Measurements from ENCODE around the gene IFT81.
"Not testable (repeated sequence)": the region's sequence is repeated elsewhere in the genome, so short reads cannot be mapped to it uniquely, and the experiment has no call there.

Gene IFT81

GRCh38 chr12:110199339-110200123 lies 75.4 kb downstream of the IFT81 start:
- DNase-seq (ENCODE audit: low read depth in 3 of 3), result no peak

GRCh38 chr12:110200124-110200417 lies 75.9 kb downstream of the IFT81 start:
- DNase-seq (ENCODE audit: low read depth in 3 of 3), result no peak

- DNase-seq (ENCODE audit: low read depth in 3 of 3), result no peak
Observed at GRCh38 chr12:110201995-110202394, 77.8 kb downstream of the IFT81 start.

- no peak for DNase-seq (ENCODE audit: low read depth in 3 of 3)
Observed at GRCh38 chr12:110203546-110203945, 79.4 kb downstream of the IFT81 start.

- DNase-seq (ENCODE audit: low read depth in 3 of 3), result no peak
Observed at GRCh38 chr12:110205931-110206330, 81.8 kb downstream of the IFT81 start.

- DNase-seq (ENCODE audit: low read depth in 3 of 3), result not testable (repeated sequence)
Observed at GRCh38 chr12:110211639-110212536, 87.7 kb downstream of the IFT81 start.

GRCh38 chr12:110217996-110218674 lies 94.0 kb downstream of the IFT81 start:
- DNase-seq (ENCODE audit: low read depth in 3 of 3), result no peak

- no peak for DNase-seq (ENCODE audit: low read depth in 3 of 3)
Observed at GRCh38 chr12:110222027-110222426, 97.9 kb downstream of the IFT81 start.

GRCh38 chr12:110222433-110222832 lies 98.3 kb downstream of the IFT81 start:
- no peak for DNase-seq (ENCODE audit: low read depth in 3 of 3)

- DNase-seq (ENCODE audit: low read depth in 3 of 3), result no peak
Observed at GRCh38 chr12:110223777-110224378, 99.7 kb downstream of the IFT81 start.

GRCh38 chr12:110224379-110225304 lies 100.5 kb downstream of the IFT81 start:
- no peak for DNase-seq (ENCODE audit: low read depth in 3 of 3)

- no peak for DNase-seq (ENCODE audit: low read depth in 3 of 3)
Observed at GRCh38 chr12:110227138-110227537, 103.0 kb downstream of the IFT81 start.

GRCh38 chr12:110228348-110228747 lies 104.2 kb downstream of the IFT81 start:
- not testable (repeated sequence) for DNase-seq (ENCODE audit: low read depth in 3 of 3)

- no peak for DNase-seq (ENCODE audit: low read depth in 3 of 3)
Observed at GRCh38 chr12:110228756-110229155, 104.6 kb downstream of the IFT81 start.

GRCh38 chr12:110229409-110229808 lies 105.3 kb downstream of the IFT81 start:
- no peak for DNase-seq (ENCODE audit: low read depth in 3 of 3)

- no peak for DNase-seq (ENCODE audit: low read depth in 3 of 3)
Observed at GRCh38 chr12:110230655-110231054, 106.5 kb downstream of the IFT81 start.

GRCh38 chr12:110233212-110233903 lies 109.2 kb downstream of the IFT81 start:
- no peak for DNase-seq (ENCODE audit: low read depth in 3 of 3)

- DNase-seq (ENCODE audit: low read depth in 3 of 3), result no peak
Observed at GRCh38 chr12:110234331-110234751, 110.2 kb downstream of the IFT81 start.

GRCh38 chr12:110234755-110235154 lies 110.6 kb downstream of the IFT81 start:
- no peak for DNase-seq (ENCODE audit: low read depth in 3 of 3)

- no peak for DNase-seq (ENCODE audit: low read depth in 3 of 3)
Observed at GRCh38 chr12:110235383-110235782, 111.2 kb downstream of the IFT81 start.

Data from stimulated activated CD4-positive, alpha-beta T cell treated with anti-CD3 and anti-CD28 coated beads, TNF-alpha, amount 100 ng/mL, for 4 hours (primary cell).